SH-SY5Y (cell line): ENCODE measurements around the gene INPPL1.

Source experiments
- GATA2 ChIP-seq: IDR thresholded peaks from 2 replicates; pipeline ENCODE4 v1.6.1; 2011; ENCODE audit warnings: mild to moderate bottlenecking, low read depth, low read length
- GATA3 ChIP-seq: IDR thresholded peaks from 2 replicates; pipeline ENCODE4 v1.6.1; 2011; ENCODE audit warnings: low read depth, mild to moderate bottlenecking, low read length, moderate library complexity

- TF ChIP-seq GATA2 (no peak), GATA3 (no peak)
Observed at GRCh38 chr11:72225411-72225951, 914 bp downstream of the INPPL1 start.
